Measurements from ENCODE around the gene SEPSECS. TPM values are rescaled to one million over a fixed set of nuclear protein-coding genes. Genes with fewer than 3 reads are reported as not detected.

The SEPSECS gene
- total and polyA plus RNA-seq, 2 of the 13 experiments (the other 11 are each of a cell fraction or from before 2014, with no cell fraction given): 9.4 to 14.3 TPM

GRCh38 chr4:25154594-25155265 lies 5.5 kb downstream of the SEPSECS start (continued):
- TF ChIP-seq E2F5 (CRISPR knock-in tag; conservative IDR thresholded peaks at IDR 0.05) (no peak), AHDC1 (CRISPR knock-in tag; IDR thresholded peaks at IDR 0.05; ENCODE audit: borderline replicate concordance) (peak; percentile 57; the same call in 1 of the 2 replicates), MXD4 (CRISPR knock-in tag; IDR thresholded peaks at IDR 0.05) (0 out of 2 replicates have a peak, but pooled peaks have one; percentile 25), NCOA2 (CRISPR knock-in tag; IDR thresholded peaks at IDR 0.05) (peak; percentile 57; the same call in 1 of the 2 replicates), CBX1 (IDR thresholded peaks at IDR 0.05; ENCODE audit: low read depth) (no peak), TAF15 (IDR thresholded peaks at IDR 0.05; ENCODE audit: low read depth, low read length, poor library complexity, severe bottlenecking) (no peak), ZNF331 (CRISPR knock-in tag; IDR thresholded peaks at IDR 0.05) (peak; percentile 65; the same call in 1 of the 2 replicates), ZNF614 (CRISPR knock-in tag; IDR thresholded peaks at IDR 0.05; ENCODE audit: borderline replicate concordance) (0 out of 2 replicates have a peak, but pooled peaks have one; percentile 44), ZNF256 (CRISPR knock-in tag; conservative IDR thresholded peaks at IDR 0.05) (no peak), ZNF3 (CRISPR knock-in tag; IDR thresholded peaks at IDR 0.05) (0 out of 2 replicates have a peak, but pooled peaks have one; percentile 50), ZNF749 (CRISPR knock-in tag; IDR thresholded peaks at IDR 0.05; ENCODE audit: borderline replicate concordance) (no peak), SP1 (IDR thresholded peaks at IDR 0.05) (no peak), SP1 (CRISPR knock-in tag; IDR thresholded peaks at IDR 0.05) (no peak), HMGXB4 (CRISPR knock-in tag; IDR thresholded peaks at IDR 0.05; ENCODE audit: borderline replicate concordance in 1 of 2, low read depth in 1 of 2) (0 out of 4 replicates have a peak, but pooled peaks of 1 of the 2 experiments have one; percentile 17), NR2F6 (IDR thresholded peaks at IDR 0.05) (no peak), NR2F6 (CRISPR knock-in tag; IDR thresholded peaks at IDR 0.05) (no peak)
